Neural cell (in vitro differentiated cells): ENCODE measurements around the gene UTS2. TPM values are rescaled to one million over a fixed set of nuclear protein-coding genes. Genes with fewer than 3 reads are reported as not detected.

Source experiments
- H2AFZ ChIP-seq: fragments of 200-600, 300-800 bp; sonication (generic), shearing (Covaris generic); 2 replicates; pipeline ENCODE4 v1.6.0; 2014; ENCODE audit warnings: low read depth, mild to moderate bottlenecking, antibody characterized with exemption, low read length, moderate library complexity
- H3F3A ChIP-seq: fragments of 200-600 bp; shearing (Covaris generic); 2 replicates; pipeline ENCODE4 v1.6.1; 2016; ENCODE audit warnings: mild to moderate bottlenecking, moderate library complexity, mixed read lengths, antibody characterized with exemption, low read length; ENCODE audit not compliant: insufficient read depth, poor library complexity, severe bottlenecking
- H3K27ac ChIP-seq: fragments of 200-600, 300-800 bp; sonication (generic), shearing (Covaris generic); 2 replicates; pipeline ENCODE4 v1.5.1; 2014; ENCODE audit warnings: mild to moderate bottlenecking, low read length, moderate library complexity
- H3K27me3 ChIP-seq: fragments of 300-800, 200-600 bp; sonication (generic), shearing (Covaris generic); 2 replicates; pipeline ENCODE4 v1.6.0; 2014; ENCODE audit warnings: mild to moderate bottlenecking, low read depth, low read length, moderate library complexity; ENCODE audit not compliant: insufficient read depth
- H3K36me3 ChIP-seq: fragments of 300-800, 200-600 bp; sonication (generic), shearing (Covaris generic); 2 replicates; pipeline ENCODE4 v1.5.1; 2014; ENCODE audit warnings: mild to moderate bottlenecking, antibody characterized with exemption, low read length, moderate library complexity; ENCODE audit not compliant: insufficient read depth
- H3K4me2 ChIP-seq: fragments of 300-800, 200-600 bp; sonication (generic), shearing (Covaris generic); 2 replicates; pipeline ENCODE4 v1.6.0; 2014; ENCODE audit warnings: mild to moderate bottlenecking, low read length
- H3K4me3 ChIP-seq: fragments of 300-800, 200-600 bp; sonication (generic), shearing (Covaris generic); 2 replicates; pipeline ENCODE4 v1.5.1; 2014; ENCODE audit warnings: mild to moderate bottlenecking, low read length, moderate library complexity
- H3K79me2 ChIP-seq: fragments of 200-600 bp; shearing (Covaris generic); replicated peaks from 2 replicates; pipeline ENCODE4 v1.6.0; 2014; ENCODE audit warnings: mild to moderate bottlenecking, low read length, moderate library complexity; ENCODE audit not compliant: insufficient read depth
- H3K9ac ChIP-seq: fragments of 300-800, 200-600 bp; sonication (generic), shearing (Covaris generic); 2 replicates; pipeline ENCODE4 v1.6.1; 2016; ENCODE audit warnings: mild to moderate bottlenecking, low read length, mixed read lengths
- H3K9me2 ChIP-seq: fragments of 200-600 bp; shearing (Covaris generic); 2 replicates; pipeline ENCODE4 v1.6.1; 2016; ENCODE audit warnings: mild to moderate bottlenecking, low read length, mixed read lengths; ENCODE audit not compliant: insufficient read depth
- H3K9me3 ChIP-seq: fragments of 200-600, 300-800 bp; sonication (generic), shearing (Covaris generic); 2 replicates; pipeline ENCODE4 v1.6.1; 2016; ENCODE audit warnings: mild to moderate bottlenecking, mixed run types, low read length, moderate library complexity, mixed read lengths
- H4K20me1 ChIP-seq: fragments of 200-600 bp; shearing (Covaris generic); 2 replicates; pipeline ENCODE4 v1.6.1; 2016; ENCODE audit warnings: mild to moderate bottlenecking, mixed run types; ENCODE audit not compliant: insufficient read depth
- CTCF ChIP-seq: fragments of 450-650 bp; IDR thresholded peaks from 2 replicates; pipeline ENCODE4 v1.5.1; 2014; ENCODE audit warnings: antibody characterized with exemption, mild to moderate bottlenecking, moderate library complexity; ENCODE audit not compliant: poor library complexity, severe bottlenecking
- EP300 ChIP-seq: fragments of 450-650 bp; conservative IDR thresholded peaks from 2 replicates; pipeline ENCODE4 v1.6.1; 2014; ENCODE audit warnings: antibody characterized with exemption, mild to moderate bottlenecking, moderate library complexity; ENCODE audit not compliant: poor library complexity, severe bottlenecking
- EZH2 ChIP-seq: fragments of 200-600, 300-800 bp; shearing (Covaris generic), sonication (generic); IDR thresholded peaks from 2 replicates; pipeline ENCODE4 v1.6.1; 2014; ENCODE audit warnings: antibody characterized with exemption, low read length, borderline replicate concordance, mild to moderate bottlenecking; ENCODE audit not compliant: insufficient read depth, poor library complexity, severe bottlenecking
- MXI1 ChIP-seq: fragments of 450-650 bp; conservative IDR thresholded peaks from 2 replicates; pipeline ENCODE4 v1.6.1; 2014; ENCODE audit warnings: antibody characterized with exemption, mild to moderate bottlenecking; ENCODE audit not compliant: poor library complexity, severe bottlenecking
- POLR2AphosphoS5 ChIP-seq: IDR thresholded peaks from 2 replicates; pipeline ENCODE4 v1.6.1; 2012
- RAD21 ChIP-seq: fragments of 450-650 bp; conservative IDR thresholded peaks from 2 replicates; pipeline ENCODE4 v1.6.1; 2014; ENCODE audit warnings: antibody characterized with exemption, mild to moderate bottlenecking, moderate library complexity
- REST ChIP-seq: IDR thresholded peaks from 2 replicates; pipeline ENCODE4 v1.6.1; 2012; ENCODE audit warnings: borderline replicate concordance
- SMC3 ChIP-seq: fragments of 450-650 bp; conservative IDR thresholded peaks from 2 replicates; pipeline ENCODE4 v1.6.1; 2014; ENCODE audit warnings: antibody characterized with exemption, mild to moderate bottlenecking, moderate library complexity; ENCODE audit not compliant: poor library complexity
- TAF1 ChIP-seq: IDR thresholded peaks from 2 replicates; pipeline ENCODE4 v1.6.1; 2012; ENCODE audit warnings: low read depth
- polyA plus RNA-seq: library from polyadenylated mRNA; depleted of rRNA; stranded (reverse); fragments of >200 nt; gene quantifications from 2 replicates; pipeline ENCODE4 v1.2.3, GENCODE V29; 2014

Gene UTS2
- polyA plus RNA-seq, 1 donor from 2014 or later: 2.4 TPM

DNA sequence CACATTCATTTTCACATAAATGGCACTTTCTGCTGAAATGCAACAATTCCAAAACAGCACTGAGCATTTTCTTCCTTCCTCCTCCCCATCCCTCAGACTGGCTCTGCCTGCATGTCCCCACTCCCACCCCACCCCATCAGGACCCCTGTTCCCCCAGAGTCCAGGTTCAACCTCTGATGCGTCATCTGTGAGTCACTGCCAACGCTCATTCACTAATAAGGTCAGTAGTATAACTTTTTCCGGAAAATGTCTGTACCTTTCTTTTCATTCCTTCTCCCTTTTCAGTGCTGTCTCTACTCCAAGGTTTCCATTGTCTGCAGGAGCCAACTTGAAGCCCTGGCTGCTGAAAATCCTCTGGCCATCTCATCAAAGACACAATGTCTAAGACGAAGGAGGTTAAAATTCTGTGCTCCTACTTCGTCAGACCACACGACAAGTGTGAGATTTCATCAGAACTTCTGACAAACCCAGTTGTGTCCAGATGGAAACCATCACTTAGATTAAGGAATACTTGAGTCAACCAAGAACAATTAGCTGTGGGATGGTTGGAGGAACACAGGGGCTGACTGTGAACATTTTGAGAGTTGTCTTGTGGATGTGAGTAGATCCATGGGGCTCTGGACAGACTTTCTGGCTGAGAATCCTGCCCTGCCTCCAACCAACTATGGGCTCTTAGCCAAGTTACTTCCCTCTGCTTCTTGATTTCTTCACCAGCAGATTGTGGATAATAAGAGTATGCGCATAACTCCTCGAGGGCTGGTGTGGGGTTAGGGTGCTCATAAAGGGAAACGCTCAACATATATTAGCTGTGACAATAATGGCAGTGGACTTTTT, 35.6 kb upstream of the UTS2 start:
- Histone ChIP-seq H3K9me2 (no peaks in the 10 kb centered on the region), H4K20me1 (no peaks in the 10 kb centered on the region), H3K36me3 (no peaks in the 10 kb centered on the region), H3K27ac (no peak overlapping the region), H3F3A (no peaks in the 10 kb centered on the region), H3K9me3 (no peaks in the 10 kb centered on the region), H2AFZ (no peak overlapping the region), H3K9ac (no peak overlapping the region), H3K4me3 (no peak overlapping the region), H3K79me2 (no peaks in the 10 kb centered on the region), H3K4me2 (no peak overlapping the region), H3K27me3 (no peaks in the 10 kb centered on the region)
- TF ChIP-seq TAF1 (no peak), EP300 (no peak), MXI1 (no peak), POLR2AphosphoS5 (no peak), CTCF (no peak), RAD21 (no peak), EZH2 (no peak), REST (no peak), SMC3 (no peak)

DNA sequence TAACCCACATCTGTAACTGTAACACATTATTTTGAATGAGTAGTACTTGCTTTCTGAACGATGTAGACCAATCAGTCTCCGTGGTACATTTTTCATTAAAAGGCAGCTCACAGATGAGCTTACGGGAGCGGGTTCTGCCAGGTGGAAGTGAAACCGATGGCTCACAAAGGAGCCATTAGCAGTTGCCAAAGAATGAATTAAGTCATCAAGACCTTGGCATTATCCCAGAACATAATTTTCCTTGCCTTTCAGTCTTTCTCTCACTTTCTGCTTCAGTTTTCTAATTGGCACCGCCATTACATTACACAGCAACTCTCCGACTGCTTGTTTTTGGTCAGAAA, 33.5 kb upstream of the UTS2 start:
- Histone ChIP-seq H3K27me3 (no peaks in the 10 kb centered on the region), H3K79me2 (no peaks in the 10 kb centered on the region), H2AFZ (no peak overlapping the region), H3K4me2 (no peak overlapping the region), H3K9ac (no peak overlapping the region), H3K27ac (no peak overlapping the region), H4K20me1 (no peaks in the 10 kb centered on the region), H3K9me2 (no peaks in the 10 kb centered on the region), H3K9me3 (no peaks in the 10 kb centered on the region), H3K4me3 (no peak overlapping the region), H3F3A (no peaks in the 10 kb centered on the region), H3K36me3 (no peaks in the 10 kb centered on the region)
- TF ChIP-seq MXI1 (no peak), REST (no peak), SMC3 (no peak), EZH2 (no peak), RAD21 (no peak), CTCF (no peak), EP300 (no peak), POLR2AphosphoS5 (no peak), TAF1 (no peak)
